HG02798 (cell line): ENCODE measurements around the gene NOX5.
"Not testable (repeated sequence)": the region's sequence is repeated elsewhere in the genome, so short reads cannot be mapped to it uniquely, and the experiment has no call there.

Experiments used
- ATAC-seq: cut with Tn5 transposase; IDR thresholded peaks from one replicate; pipeline ENCODE4 v1.9.1; 2021; ENCODE audit warnings: mild to moderate bottlenecking; ENCODE audit not compliant: unreplicated experiment, poor library complexity

The NOX5 gene

GRCh38 chr15:69046781-69047180 is 32.3 kb downstream of the NOX5 start:
- no peak for ATAC-seq

GRCh38 chr15:69049976-69050375 is 35.5 kb downstream of the NOX5 start:
- no peak for ATAC-seq

- no peak for ATAC-seq
These were observed 40.8 kb downstream of the NOX5 start for GRCh38 chr15:69055251-69055650.

GRCh38 chr15:69056365-69056764 is 41.9 kb downstream of the NOX5 start:
- no peak for ATAC-seq

GRCh38 chr15:69058830-69059556 is 44.5 kb downstream of the NOX5 start:
- ATAC-seq = no peak

GRCh38 chr15:69059557-69059943 is 45.1 kb downstream of the NOX5 start:
- ATAC-seq = no peak

- ATAC-seq = no peak
These were observed 45.6 kb downstream of the NOX5 start for GRCh38 chr15:69060041-69060481.

- ATAC-seq = no peak
These were observed 46.2 kb downstream of the NOX5 start for GRCh38 chr15:69060744-69061143.

- no peak for ATAC-seq
These were observed 46.9 kb downstream of the NOX5 start for GRCh38 chr15:69061414-69061842.

GRCh38 chr15:69064649-69065048 is 50.2 kb downstream of the NOX5 start:
- ATAC-seq = no peak

- no peak for ATAC-seq
These were observed 51.8 kb downstream of the NOX5 start for GRCh38 chr15:69066007-69066995.

- ATAC-seq = no peak
These were observed 52.8 kb downstream of the NOX5 start for GRCh38 chr15:69067296-69067695.

GRCh38 chr15:69068157-69068556 is 53.7 kb downstream of the NOX5 start:
- no peak for ATAC-seq

GRCh38 chr15:69069290-69069689 is 54.8 kb downstream of the NOX5 start:
- ATAC-seq = not testable (repeated sequence)

- no peak for ATAC-seq
These were observed 55.5 kb downstream of the NOX5 start for GRCh38 chr15:69069996-69070395.

GRCh38 chr15:69070396-69070795 is 55.9 kb downstream of the NOX5 start:
- no peak for ATAC-seq

GRCh38 chr15:69071260-69071659 is 56.8 kb downstream of the NOX5 start:
- ATAC-seq = no peak

- ATAC-seq = no peak
These were observed 58.4 kb downstream of the NOX5 start for GRCh38 chr15:69072906-69073305.

- ATAC-seq = no peak
These were observed 59.7 kb downstream of the NOX5 start for GRCh38 chr15:69074001-69074842.

- no peak for ATAC-seq
These were observed 60.3 kb downstream of the NOX5 start for GRCh38 chr15:69074843-69075224.
